GM23248 (cell line): Measurements from ENCODE around the gene AKAP9.

Experiments
- EZH2 ChIP-seq: fragments of 200-600 bp; sonication (generic); IDR thresholded peaks from 2 replicates; pipeline ENCODE4 v1.6.1; 2018; ENCODE audit warnings: antibody characterized with exemption, mild to moderate bottlenecking; ENCODE audit not compliant: insufficient read depth, poor library complexity, severe bottlenecking
- EZH2phosphoT487 ChIP-seq: fragments of 200-600 bp; sonication (generic); IDR thresholded peaks from 2 replicates; pipeline ENCODE4 v1.6.1; 2018; ENCODE audit warnings: antibody characterized with exemption, moderate library complexity, mild to moderate bottlenecking, low read depth; ENCODE audit not compliant: insufficient read depth

DNA sequence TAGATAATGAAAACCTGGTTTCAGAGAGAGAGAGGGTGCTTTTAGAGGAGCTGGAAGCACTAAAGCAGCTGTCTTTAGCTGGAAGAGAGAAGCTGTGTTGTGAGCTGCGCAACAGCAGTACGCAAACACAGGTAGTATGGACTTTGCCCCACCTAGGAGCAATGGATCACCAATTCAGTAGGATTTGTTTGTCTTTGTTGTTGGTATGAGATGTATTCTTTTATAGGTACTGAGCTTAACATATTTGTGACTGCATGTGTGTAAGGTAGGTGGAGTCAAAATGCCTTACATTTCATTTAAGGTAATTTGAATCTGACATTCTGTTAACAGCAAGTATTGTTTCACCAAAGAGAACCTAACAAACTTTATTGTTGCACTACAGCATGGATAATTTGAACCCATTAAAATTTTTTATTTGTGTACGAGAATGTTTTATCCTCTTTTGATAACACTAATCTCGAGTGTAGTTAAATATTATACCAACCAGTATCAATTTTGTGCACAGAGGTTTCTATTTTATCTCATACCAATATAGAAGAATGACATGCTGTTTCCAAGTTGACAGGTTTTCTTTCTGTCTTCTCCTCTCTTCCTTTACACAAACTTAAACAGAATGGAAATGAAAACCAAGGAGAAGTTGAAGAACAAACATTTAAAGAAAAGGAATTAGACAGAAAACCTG, 101.5 kb downstream of the AKAP9 start:
- TF ChIP-seq EZH2 (no peak), EZH2phosphoT487 (no peak)
